GM21529 (cell line): ENCODE data around the gene TNN.

Experiments
- ATAC-seq: cut with Tn5 transposase; IDR thresholded peaks from one replicate; pipeline ENCODE4 v1.9.1; 2021; ENCODE audit not compliant: unreplicated experiment

The TNN gene

DNA sequence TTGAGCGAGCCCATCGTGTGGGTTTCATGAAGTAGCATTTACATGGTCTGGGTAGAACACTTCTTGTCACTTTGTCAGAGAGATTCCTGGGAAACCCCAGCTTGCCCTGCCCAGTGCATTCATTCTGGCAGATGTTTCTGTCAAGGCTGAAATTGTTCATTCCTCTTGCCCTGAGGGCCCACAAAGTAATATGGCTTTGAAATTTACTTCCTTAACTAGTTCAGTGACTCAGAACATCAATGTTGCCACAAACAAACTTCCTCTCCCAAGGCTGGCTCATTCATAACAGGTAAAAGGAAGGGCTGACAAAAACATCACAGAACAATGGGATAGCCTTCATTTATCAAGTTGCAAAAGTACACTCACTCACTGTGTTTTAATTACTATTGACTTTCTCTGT lies 129.9 kb downstream of the TNN start:
- ATAC-seq = no peak
